ENCODE results near the gene CTRB1. TPM values are rescaled to one million over a fixed set of nuclear protein-coding genes. Genes with fewer than 3 reads are reported as not detected.

CTRB1 gene
- total RNA-seq, 4 donors from 2014 or later = not detected

GRCh38 chr16:75238132-75238852 is 19.5 kb downstream of the CTRB1 start:
- TF ChIP-seq CTCF (IDR thresholded peaks at IDR 0.05; ENCODE audit: low read depth) = no peak

- TF ChIP-seq CTCF (IDR thresholded peaks at IDR 0.05; ENCODE audit: low read depth) = no peak
These were observed 20.2 kb downstream of the CTRB1 start for GRCh38 chr16:75238853-75239541.

- TF ChIP-seq CTCF (IDR thresholded peaks at IDR 0.05; ENCODE audit: low read depth) = no peak
These were observed 20.8 kb downstream of the CTRB1 start for GRCh38 chr16:75239542-75240122.

- TF ChIP-seq CTCF (IDR thresholded peaks at IDR 0.05; ENCODE audit: low read depth) = no peak
These were observed 22.6 kb downstream of the CTRB1 start for GRCh38 chr16:75241412-75241811.

GRCh38 chr16:75241955-75242354 is 23.2 kb downstream of the CTRB1 start:
- TF ChIP-seq CTCF (IDR thresholded peaks at IDR 0.05; ENCODE audit: low read depth) = no peak

GRCh38 chr16:75243667-75244224 is 25.0 kb downstream of the CTRB1 start:
- no peak for TF ChIP-seq CTCF (IDR thresholded peaks at IDR 0.05; ENCODE audit: low read depth)

GRCh38 chr16:75244225-75244809 is 25.5 kb downstream of the CTRB1 start:
- TF ChIP-seq CTCF (IDR thresholded peaks at IDR 0.05; ENCODE audit: low read depth) = no peak
